IPS DF 19.7 (cell line): ENCODE data around the gene CD209.

Experiments
- DNase-seq: peaks from one replicate; pipeline ENCODE4 v3.0.0-alpha.2; 2013; ENCODE audit warnings: low read depth, low spot score

The CD209 gene

DNA sequence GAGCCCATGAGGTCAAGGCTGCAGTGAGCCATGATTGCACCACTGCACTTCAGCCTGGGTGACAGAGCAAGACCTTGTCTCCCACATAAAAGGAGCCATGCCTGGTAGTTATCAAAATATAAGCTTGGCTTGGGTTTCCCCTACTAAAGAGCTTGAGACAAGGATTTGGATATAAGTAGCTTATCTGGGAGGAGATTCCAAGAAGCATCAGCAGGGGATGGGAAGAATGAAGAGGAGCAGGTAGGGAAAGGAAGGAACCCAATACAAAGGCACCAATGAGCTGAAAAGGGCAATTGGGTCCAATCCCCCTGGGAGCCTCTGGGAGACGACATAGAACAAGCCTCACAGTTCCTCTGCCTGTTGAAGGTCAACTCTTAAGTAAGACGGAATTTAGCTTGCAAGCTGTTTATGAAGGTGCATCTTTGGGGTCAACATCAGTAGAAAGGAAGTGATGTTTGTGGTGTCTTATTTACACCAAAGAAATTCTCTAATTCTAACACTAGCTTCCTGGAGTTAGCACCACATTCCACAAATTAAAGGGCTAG, 8.1 kb downstream of the CD209 start:
- no peak for DNase-seq

DNA sequence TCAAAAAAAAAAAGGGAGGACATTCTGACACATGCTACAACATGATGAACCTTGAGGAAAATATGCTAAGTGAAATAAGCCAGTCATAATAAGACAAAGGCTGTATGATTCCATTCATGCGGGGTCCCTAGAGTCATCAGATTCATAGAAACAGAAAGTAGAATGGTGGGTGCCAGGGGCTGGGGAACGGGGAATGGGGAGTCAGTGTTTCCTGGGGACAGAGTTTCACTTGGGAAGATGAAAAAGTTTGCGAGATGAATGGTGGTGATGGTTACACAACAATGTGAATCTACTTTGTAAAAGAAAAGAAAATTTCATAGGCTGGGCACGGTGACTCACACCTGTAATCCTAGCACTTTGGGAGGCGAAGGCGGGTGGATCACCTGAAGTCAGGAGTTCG, 9.3 kb downstream of the CD209 start:
- DNase-seq, result no peak

DNA sequence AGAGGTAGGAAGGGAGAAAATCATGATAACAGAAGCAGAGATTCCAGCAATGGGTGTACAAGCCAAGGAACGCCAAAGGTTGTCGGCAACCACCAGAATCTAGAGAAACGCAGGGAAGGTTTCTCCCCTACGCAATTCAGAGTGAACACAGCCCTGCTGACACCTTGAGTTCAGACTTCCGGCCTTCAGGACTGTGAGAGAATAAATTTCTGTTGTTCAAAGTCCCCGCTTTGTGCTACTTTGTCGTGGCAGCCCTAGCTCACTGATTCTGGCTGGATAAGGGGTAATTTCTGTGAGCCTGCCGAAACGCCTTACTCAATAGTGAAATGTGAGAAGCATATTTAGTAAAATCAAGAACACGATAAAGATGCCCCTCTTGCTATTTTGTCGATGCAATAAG, 10.1 kb downstream of the CD209 start:
- no peak for DNase-seq

DNA sequence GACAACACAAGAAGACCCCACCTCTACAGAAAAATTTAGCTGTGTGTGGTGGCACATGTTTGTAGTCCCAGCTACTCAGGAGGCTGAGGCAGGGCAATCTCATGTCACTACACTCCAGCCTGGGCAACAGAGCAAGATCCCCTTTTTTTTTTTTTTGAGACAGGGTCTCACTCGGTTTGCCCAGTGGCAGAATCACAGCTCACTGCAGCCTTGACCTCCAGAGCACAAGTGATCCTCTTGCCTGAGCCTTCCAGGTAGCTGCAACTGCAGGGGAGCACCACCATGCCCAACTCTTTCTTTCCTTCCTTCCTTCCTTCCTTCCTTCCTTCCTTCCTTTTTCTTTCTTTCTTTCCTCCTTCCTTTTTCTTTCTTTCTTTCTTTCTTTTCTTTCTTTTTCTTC, 11.2 kb downstream of the CD209 start:
- DNase-seq, result no peak

DNA sequence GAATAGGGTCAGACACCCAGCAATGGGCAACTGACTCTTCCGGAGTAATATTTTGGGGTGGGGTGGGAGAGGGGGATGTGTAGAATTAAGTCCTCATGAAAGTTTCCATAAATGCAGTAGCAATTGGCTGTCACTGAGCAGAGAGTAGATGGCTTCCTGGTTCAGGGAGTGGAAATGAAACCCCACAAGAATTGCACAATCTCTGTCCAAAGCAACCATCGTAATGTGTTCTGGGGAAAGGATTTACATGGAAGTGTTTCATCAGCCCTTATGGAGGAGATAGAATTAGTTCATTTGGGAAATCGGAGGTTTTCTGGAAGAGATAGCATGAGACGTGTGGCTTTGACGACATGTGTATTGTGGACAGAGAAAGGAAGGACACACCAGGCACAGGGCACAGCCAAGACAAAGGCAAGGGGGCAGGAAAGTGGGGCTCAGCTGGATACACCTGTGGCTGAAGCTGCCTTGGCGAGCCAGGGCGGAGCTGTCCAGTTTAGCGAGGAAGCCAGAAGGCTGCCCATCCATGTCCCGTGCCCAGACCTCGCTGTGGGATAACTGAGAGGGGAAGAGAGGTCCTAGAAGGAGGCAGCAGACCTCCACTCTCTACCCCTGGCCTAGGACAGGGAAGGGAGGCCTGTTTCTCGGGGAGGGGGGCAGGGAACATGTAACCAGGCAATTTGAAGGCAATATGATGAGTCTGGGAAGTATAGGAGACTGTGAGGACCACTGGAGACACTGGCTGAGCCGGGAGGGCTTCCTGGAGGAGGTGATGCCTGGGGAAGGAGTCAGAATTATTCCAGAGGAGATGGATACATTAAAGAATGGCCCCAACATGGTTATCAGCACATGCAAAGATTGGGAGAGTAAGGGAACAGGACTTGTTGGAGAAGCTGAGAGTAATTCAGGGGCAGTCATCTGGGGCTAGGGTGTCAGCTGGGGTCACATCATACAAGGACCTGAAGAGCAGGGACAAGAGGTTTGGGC, 12.8 kb downstream of the CD209 start:
- no peak for DNase-seq

DNA sequence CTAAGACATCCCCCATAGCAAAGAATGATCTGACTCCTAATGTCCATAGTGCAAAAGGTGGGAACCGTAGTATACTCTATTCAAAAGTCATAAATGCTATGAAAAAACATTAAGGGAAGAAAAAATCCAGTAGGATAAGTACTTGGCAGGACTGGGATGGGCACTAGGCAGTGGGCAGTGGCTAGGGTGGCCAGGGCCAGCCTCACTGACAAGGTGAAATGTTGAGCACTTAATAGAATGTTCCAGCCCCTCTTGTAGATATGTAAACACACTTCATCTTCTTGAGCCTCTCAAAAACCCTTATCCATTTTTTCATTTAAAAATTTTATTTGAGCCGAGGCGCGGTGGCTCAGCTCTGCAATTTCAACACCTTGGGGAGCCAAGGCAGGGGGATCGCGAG, 14.0 kb downstream of the CD209 start:
- DNase-seq, result no peak

DNA sequence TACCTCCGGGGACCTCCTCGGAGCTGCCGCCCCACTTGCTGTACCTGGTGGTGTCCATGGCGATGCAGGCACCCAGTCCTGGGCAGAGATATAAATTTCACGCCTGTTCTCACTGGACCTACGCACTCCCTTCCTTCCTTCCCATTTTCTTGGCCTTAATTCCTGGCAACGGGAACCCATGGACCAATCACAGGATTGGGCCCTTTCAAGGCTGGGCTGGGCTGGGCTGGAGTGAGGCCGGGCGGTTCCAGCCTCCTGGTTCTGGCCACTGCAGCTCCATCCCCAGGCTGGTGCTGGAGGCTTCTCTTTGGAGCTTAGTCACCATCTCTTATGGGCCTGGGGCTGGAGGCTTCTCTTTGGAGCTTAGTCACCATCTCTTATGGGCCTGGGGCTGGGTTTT, 15.3 kb downstream of the CD209 start, which contains the start of gene CLEC4G:
TSS of gene CLEC4G (minus strand) at position 66 of the 400 bp plus-strand sequence. CDS start at position 58, 8 bp downstream.
- DNase-seq, result no peak

DNA sequence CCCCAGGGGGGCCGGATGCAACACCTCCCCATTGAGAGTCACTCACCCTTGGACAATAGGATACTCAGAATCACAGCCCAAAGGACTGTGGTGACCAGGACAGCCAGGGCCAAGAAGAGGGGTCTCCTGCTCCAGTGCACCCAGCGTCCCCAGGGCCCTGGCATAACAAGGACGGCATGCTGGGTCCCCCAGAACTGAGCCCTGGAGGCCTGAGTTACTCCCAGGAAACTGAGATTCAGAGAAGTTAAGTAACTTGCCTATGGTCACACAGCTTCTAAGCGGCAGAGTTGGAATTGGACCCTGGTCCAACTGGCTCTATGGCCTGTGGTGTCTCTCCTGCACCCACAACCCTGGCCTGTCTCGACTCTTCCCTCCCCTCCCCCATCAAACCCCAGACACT, 15.7 kb downstream of the CD209 start:
- DNase-seq, result no peak

DNA sequence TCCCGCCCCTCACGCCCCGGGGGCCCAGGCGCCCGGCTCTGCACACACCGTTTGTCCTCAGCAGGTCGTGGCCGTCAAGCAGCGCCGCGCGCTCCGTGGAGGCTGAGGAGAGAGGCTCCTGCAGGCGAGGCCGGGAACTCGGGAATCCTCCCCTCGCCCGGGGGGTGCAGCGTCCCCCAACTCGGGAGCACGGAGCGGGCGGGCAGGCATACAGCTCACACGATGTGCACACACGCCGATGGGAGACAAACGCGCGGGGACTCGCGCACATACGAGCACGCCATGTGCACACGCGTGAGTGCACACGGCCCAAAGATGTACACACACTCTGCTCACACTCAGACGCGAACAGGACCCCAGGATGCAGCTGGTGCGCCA, 16.1 kb downstream of the CD209 start:
- DNase-seq, result no peak

DNA sequence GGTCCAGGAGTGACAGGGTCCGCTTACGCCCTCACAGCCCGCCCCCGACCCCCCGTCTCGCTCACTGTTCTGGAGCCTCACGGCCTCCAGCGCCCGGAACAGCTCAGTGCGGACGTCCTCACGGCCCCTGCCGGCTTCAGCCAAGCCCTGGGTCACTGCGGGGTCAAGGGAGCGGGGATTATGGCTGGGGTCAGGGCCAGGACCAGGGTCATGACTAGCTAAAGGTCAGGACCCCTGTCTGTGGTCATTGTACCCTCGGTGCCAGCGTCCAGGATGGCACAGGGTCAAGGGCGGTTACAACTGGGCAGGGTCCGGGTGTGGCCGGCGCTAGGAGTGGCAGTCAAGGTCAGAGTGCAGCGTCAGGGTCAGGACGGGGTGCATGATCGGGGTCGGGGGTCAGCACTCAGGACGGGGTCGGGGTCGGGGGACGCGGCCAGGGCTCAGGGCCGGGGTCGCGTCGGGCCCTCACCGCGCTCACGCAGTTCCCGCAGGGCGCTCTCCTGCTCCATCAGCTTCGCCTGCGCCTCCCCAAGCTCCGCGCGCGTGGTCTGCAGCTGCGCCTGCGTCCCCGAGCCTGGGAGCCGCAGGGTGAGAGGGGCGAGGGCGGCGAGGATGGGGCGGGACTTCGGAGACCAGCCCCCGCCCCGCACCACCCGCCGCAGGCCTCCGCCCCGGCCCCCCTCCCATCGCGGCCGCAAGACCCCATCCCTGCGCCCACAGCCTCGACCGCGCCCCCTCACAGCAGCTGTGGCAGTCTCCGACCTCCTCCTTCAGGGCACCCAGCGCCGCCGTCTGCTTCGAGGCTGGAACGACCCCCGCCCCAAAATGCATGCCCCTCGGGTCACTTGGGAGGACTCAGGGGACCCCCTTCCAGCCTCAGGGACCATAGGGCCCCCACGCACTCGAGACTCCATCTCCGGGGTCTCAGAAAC, 16.8 kb downstream of the CD209 start:
- no peak for DNase-seq

DNA sequence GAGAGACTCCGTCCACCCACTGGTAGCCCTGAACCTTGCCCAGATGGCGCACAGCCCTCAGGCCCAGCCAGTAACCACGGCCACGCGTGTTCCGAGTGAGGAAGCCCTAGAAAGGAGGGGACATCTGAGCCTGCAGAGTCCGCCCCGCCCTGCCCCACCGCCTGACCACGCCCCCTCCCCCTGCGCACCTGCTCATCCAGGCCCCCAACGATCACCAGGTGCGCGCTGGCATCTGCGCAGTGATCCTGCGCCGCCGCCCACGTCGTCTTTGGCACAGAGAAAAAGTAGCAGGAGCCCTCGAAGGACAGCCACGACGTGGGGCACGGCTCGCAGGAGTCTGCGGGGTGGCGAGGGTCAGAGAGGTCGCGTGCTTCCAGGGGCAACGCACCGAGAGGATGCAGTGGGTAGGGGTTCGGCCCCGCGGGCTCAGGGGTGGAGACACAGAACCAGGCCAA, 17.5 kb downstream of the CD209 start:
- no peak for DNase-seq

DNA sequence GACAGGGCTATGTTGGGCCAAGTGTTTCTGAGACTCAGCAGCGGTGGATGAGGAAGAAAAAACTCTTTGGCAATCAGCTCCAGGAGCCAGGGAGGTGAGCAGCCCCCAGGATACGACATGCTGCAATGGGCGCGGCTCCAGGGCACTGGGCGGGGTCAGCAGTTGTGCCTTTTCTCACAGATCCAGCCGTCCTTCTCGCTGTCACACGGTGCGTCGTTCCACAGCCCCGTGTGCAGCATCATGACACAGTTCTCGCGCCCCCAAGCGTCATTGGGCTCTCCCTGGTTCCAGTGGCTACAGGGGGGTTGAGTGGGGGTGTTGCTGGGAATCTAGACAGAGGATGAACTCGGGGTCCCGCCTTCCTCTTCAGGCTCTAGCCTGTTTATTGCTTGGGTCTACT, 18.1 kb downstream of the CD209 start:
- no peak for DNase-seq

DNA sequence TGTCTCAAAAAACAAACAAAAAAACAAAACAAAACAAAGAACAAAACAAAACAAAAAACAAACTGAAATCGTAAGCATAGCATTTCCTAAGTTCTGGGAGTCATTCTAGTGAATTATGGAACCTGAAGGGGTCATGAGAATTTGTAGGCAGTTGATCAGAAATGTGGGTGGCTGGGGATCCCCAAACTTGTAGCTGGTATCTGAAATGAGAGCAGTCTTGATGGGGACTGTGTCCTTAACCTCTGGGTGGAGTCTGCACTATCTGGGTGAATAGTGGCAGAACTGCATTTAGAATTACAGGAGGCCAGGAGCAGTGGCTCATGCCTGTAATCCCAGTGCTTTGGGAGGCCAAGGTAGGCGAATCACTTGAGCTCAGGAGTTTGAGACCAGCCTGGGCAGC, 21.5 kb downstream of the CD209 start:
- no peak for DNase-seq

DNA sequence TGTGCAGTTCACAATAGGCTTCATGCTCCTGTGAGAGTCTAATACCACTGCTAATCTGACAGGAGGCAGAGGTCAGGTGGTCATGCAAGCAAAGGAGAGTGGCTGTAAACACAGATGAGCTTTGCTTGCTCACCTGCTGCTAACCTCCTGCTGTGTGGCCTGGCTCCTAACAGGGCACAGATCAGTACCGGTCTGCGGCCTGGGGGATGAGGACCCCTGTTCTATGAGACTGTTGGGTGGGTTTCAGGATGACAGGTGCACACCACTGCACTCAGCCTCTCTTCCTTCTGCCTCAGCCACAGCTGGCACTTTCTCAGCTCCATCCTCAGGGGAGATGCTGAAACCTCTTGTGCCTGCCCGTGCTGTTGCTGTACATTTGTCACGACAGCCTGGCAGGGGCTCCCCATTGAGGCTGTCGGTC, 25.1 kb downstream of the CD209 start:
- no peak for DNase-seq

DNA sequence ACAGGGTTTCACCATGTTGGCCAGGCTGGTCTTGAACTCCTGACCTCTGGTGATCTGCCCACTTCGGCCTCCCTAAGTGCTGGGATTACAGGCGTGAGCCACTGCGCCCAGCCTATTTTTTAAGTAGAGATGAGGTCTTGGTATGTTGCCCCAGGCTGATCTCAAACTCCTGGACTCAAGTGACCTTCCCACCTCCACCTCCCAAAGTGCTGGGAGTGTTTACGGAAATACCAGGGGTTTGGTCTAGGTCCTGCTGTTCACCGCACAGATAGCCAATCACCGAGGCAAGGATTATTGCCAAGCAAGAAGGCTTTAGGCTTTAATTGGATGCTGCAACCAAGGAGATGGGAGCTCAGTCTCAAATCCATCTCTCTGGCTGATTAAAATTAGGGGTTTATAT, 27.0 kb downstream of the CD209 start:
- no peak for DNase-seq

DNA sequence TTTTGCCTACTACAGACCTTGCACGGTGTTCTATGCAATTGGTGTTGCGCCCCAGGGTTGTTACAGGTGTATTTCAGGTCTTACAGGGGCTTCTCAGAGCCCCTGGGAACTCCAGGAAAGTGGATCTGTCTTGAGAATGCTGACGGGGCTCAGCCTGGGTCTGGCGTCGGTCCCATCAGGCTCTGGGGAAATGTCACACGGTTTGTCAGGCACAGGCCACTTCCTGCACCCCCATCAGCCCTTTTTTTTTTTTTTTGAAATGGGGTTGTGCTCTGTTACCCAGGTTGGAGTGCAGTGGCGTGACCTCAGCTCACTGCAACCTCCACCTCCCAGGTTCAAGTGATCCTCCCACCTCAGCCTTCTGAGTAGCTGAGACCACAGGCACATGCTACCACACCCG, 28.7 kb downstream of the CD209 start:
- no peak for DNase-seq

DNA sequence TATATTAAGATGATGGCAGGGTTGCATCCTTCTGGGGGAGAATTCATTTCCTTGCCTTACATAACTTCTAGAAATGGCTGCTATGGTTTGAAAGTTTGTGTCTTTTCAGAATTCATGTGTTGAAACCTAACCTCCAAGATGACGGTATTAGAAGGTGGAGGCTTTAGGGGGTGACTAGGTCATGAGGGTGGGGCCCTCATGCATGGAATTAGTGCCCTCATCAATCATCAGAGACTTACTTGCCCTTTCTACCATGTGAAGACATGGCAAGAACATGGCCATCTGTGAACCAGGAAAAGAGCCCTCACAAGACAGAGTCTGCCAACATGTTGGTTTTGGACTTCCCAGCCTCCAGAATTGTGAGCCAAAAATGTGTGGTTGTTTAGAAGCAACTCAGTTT, 30.6 kb downstream of the CD209 start:
- no peak for DNase-seq

DNA sequence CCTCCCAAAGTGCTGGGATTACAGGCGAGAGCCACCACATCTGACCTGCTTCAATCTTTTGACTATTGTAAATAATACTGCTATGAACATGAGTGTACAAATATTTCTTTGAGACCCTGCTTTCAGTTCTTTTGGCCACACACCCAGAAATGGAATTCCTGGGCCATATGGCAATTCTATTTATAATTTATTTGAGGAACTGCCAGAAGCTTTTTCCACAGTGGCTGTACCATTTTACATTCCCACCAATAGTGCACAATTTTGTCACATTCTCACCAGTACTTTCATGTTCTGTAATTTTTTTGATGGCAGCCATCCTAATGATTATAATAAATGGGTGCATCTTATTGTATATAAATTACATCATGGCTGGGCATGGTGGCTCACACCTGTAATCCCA, 31.7 kb downstream of the CD209 start:
- DNase-seq, result no peak

DNA sequence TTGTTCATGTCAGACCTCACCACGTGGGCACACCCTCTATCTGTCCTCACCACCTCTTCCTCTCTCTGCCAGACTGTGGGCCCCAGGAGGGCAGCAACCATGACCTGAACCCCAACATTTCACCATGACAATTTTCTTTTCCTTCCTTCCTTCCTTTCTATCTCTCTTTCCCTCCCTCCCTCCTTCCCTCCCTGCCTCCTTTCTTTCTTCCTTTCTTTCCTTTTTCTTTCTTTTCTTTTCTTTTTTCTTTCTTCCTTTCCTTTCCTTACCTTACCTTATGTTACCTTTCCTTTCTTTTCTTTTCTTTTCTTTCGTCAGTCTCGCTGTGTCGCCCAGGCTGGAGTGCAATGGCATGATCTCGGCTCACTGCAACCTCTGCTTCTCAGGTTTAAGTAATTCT, 36.7 kb downstream of the CD209 start:
- no peak for DNase-seq

DNA sequence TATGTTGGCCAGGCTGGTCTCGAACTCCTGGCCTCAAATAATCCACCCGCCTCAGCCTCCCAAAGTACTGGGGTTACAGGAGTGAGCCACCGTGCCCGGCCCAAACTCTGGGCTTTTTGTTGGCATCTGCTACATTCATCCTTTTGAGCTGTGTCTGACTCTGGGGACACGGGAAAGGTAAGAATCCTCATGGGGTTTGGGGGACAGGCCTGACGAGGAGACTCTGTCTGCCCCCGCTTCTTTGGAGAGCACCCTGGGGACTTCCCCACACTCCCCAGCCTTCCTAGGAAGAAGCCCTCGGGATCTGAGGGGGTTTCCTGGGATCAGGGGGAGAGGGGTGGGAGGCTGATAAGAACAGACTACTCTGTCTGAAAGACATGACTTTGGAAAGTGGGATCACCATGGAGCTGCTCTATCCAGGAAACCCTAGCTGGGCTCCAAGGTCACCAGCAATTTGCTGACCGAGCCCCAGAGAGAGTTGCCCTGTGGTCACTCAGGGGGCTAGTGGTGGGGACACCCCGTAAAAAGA, 37.3 kb downstream of the CD209 start:
- DNase-seq, result no peak

DNA sequence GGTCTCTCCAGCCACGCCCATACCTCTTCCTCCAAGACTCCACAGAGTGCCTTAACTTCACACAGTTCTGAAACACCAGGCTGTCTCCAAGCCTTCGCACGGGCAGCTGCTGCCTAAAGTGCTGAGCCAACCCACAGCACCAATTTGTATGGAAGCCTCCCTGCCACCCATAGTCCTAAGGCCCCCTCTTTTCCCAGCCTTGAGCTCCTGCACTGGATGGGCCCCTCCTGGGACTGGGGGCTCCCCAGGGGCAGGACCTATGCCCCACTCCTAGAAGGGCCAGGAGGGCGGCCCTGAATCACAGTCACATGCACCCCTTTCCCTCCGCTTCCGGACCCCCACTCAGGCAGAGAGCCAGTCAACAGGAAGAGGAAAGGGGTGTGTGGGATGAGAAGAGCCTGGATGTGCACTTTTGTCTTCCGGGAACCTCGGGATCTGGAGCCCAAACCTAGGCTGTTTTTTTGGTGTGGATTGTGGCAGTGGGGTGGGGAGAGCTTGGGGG, 40.3 kb downstream of the CD209 start:
- no peak for DNase-seq
